22Rv1 (cell line): ENCODE measurements around the gene ABCB8.

Experiments
- H3K27ac ChIP-seq: fragments of 450-650 bp; 2 replicates; pipeline ENCODE4 v1.5.1; 2017
- ZFX ChIP-seq: fragments of 450-650 bp; IDR thresholded peaks from 2 replicates; pipeline ENCODE4 v1.6.1; 2017; ENCODE audit warnings: antibody characterized with exemption, borderline replicate concordance
- TF ChIP-seq, protein P1 (sequence below): fragments of 450-650 bp; IDR thresholded peaks from 2 replicates; pipeline ENCODE4 v1.5.1; 2017; ENCODE audit warnings: mild to moderate bottlenecking

Gene ABCB8

DNA sequence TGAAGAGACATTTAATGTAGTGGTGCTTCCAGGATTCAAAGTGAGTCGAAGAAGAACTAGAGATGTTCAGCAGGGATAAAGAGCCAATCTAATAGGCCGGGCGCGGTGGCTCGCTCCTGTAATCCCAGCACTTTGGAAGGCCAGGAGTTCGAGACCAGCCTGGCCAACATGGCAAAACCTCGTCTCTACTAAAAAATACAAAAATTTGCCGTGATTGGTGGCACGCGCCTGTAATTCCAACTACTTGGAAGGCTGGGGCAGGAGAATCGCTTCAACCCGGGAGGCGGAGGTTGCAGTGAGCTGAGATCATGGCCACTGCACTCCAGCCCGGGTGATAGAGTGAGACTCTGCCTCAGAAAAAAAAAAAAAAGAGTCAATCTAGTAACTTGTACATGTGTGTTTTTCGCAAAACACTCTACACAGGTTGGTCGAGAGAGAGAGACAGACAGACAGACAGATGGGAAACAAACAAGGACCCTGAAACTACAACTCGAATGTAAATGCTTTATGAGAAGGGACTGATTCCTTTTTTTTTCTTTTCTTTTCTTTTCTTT, 775 bp downstream of the ABCB8 start:
- TF ChIP-seq, protein P1, sequence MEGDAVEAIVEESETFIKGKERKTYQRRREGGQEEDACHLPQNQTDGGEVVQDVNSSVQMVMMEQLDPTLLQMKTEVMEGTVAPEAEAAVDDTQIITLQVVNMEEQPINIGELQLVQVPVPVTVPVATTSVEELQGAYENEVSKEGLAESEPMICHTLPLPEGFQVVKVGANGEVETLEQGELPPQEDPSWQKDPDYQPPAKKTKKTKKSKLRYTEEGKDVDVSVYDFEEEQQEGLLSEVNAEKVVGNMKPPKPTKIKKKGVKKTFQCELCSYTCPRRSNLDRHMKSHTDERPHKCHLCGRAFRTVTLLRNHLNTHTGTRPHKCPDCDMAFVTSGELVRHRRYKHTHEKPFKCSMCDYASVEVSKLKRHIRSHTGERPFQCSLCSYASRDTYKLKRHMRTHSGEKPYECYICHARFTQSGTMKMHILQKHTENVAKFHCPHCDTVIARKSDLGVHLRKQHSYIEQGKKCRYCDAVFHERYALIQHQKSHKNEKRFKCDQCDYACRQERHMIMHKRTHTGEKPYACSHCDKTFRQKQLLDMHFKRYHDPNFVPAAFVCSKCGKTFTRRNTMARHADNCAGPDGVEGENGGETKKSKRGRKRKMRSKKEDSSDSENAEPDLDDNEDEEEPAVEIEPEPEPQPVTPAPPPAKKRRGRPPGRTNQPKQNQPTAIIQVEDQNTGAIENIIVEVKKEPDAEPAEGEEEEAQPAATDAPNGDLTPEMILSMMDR = peak; percentile 61
- no peak for TF ChIP-seq ZFX
- H3K27ac ChIP-seq = peak overlapping the region; percentile 77

DNA sequence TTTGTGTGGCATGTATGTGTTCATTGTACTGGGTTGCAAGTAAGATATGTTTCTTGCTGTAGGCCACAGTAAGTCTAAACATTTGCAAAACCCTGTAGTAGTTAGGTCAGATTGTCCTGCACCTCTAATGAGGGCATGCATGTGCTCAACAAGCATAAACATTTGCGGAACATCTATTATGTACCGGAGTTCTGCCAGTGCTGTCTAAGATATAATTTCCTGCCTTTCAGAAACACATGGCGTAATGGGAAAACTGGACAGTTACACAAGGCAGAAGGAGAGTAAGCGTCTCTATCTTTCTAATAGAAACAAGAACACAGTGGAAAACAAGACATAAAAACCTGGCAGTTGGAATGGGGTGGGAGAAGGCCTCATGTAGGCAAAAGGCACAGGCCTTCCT, 2.8 kb downstream of the ABCB8 start:
- TF ChIP-seq ZFX = no peak
- TF ChIP-seq, protein P1 = no peak
- H3K27ac ChIP-seq = no peak overlapping the region

DNA sequence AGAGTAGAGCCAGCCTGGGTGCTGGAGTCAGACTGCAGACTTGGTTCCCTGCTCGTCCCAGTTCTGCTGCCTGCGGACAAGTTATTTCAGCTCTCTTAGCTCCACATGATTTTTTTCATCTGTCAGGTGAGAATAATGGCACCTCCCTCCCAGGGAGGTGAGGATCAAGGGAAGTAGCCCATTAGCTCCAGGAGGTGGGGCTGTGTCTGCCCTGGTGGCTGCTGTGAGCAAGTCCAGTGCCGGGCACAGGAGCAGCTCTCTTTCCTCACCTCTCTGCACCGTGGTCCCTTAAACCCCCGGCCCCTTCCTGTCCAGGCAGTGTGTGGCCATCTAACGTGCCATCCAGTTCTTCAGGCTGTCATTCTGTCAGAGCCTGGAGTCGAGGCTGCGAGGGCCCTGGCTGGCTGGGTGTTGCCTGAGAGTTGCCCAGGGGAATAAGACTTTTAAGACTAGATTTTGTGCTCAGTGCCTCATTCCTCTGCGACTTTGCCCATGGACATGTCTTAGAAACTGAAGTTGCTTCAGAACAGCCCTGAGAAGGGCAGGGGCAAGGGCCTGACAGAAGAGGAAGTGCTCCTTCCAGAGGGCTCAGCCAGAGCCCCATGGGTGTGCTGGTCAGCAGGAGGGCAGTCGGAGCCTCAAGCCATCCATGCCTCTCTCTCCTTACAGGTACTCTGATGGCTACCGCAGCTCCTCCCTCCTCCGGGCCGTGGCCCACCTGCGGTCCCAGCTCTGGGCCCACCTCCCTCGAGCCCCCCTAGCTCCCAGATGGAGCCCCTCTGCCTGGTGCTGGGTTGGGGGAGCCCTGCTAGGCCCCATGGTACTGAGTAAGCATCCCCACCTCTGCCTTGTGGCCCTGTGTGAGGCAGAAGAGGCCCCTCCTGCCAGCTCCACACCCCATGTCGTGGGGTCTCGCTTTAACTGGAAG, 5.0 kb downstream of the ABCB8 start:
- no peak overlapping the region for H3K27ac ChIP-seq
- TF ChIP-seq ZFX = no peak
- TF ChIP-seq, protein P1 = no peak

DNA sequence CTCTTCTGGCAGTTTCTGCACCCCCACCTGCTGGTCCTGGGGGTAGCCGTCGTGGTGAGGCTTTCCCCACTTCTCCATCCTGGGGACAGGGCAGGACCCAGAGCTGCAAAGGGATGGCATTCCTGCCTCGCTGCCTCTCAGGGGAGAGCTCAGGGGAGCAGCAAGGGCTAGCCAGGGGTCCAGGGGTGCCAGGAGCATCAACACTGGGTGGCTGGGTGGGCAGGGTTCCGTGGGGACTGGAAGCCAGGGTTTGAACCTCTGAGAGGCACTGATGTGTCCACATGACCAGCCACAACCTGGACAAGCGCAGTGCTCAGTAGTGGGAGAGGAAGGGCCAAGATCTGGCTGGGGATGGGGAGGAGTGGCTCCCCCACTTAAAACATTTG, 5.6 kb downstream of the ABCB8 start:
- TF ChIP-seq, protein P1 = no peak
- TF ChIP-seq ZFX = no peak
- no peak overlapping the region for H3K27ac ChIP-seq

DNA sequence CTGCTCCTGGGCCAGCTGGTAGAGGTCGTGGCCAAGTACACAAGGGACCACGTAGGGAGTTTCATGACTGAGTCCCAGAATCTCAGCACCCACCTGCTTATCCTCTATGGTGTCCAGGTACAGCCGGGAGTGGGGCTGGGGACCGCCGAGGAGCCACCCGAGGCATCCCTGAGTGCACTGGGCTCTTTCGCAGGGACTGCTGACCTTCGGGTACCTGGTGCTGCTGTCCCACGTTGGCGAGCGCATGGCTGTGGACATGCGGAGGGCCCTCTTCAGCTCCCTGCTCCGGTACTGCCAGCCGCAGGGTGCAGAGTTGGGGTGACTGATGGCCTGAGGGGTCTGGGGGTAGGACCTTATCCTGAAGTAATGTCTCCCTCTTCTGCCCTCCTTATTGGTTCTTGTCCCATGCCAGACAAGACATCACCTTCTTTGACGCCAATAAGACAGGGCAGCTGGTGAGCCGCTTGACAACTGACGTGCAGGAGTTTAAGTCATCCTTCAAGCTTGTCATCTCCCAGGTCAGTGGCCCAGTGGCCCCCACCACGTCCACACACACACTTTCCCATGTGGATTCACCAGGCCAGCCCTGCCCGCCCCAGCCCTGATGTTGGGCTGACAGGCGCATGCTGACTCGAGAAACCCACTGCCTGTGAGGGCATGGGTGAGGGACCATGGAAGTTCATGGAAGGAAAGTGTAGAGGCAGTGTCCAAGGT, 6.2 kb downstream of the ABCB8 start:
- TF ChIP-seq, protein P1 = no peak
- no peak overlapping the region for H3K27ac ChIP-seq

DNA sequence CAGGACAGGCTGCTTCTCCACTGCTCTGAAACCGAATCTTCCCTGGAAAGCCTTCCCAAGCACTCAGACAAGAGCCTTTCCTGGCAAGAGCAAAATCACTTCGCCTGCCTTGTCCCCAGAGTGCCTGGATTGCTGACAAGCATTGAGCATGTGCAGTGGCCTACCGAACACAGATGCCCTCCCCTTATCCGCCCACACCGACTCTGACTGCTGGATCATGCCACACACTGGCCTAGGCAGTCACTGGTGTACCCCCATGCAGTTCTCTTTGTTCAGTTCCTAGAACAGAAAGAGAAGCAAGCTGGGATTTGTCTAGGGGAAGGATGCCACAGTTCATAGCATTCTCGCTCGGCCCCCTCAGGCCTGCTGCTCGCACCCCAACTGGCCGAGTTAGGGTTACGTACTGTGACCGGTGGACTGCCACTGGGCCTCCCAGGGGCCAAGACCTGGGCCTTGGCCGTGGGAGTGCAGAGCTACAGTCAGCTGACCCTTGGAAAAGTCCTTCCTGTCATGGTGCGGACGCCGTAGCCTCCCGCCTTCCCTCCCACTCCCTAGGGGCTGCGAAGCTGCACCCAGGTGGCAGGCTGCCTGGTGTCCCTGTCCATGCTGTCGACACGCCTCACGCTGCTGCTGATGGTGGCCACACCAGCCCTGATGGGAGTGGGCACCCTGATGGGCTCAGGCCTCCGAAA, 6.9 kb downstream of the ABCB8 start:
- TF ChIP-seq ZFX = no peak
- TF ChIP-seq, protein P1 = no peak
- no peak overlapping the region for H3K27ac ChIP-seq
